SK-N-SH (cell line): ENCODE results near the gene ABHD13.

Experiments
- EZH2phosphoT487 ChIP-seq: fragments of 200-600 bp; sonication (generic); IDR thresholded peaks from 2 replicates; pipeline ENCODE4 v1.6.1; 2017; ENCODE audit warnings: low read depth, mixed run types, mild to moderate bottlenecking, antibody characterized with exemption, moderate library complexity, borderline replicate concordance
- FOXM1 ChIP-seq: IDR thresholded peaks from 2 replicates; pipeline ENCODE4 v1.4.0; 2012; ENCODE audit warnings: low read depth, mild to moderate bottlenecking
- GATA2 ChIP-seq: sonication (generic); formaldehyde crosslinking; IDR thresholded peaks from 2 replicates; pipeline ENCODE4 v1.5.0; 2020; ENCODE audit warnings: mild to moderate bottlenecking, missing genetic modification reagents
- MAX ChIP-seq: IDR thresholded peaks from 2 replicates; pipeline ENCODE4 v1.4.0; 2012; ENCODE audit warnings: low read depth
- REST ChIP-seq: IDR thresholded peaks from 2 replicates; pipeline ENCODE4 v1.6.1; 2012; ENCODE audit warnings: mild to moderate bottlenecking, low read depth, low read length, moderate library complexity

GRCh38 chr13:108215436-108215835, 2.8 kb upstream of the ABHD13 start, which contains the start of gene LIG4:
- TF ChIP-seq REST = no peak
- no peak for TF ChIP-seq GATA2 (CRISPR knock-in tag)
- TF ChIP-seq FOXM1 = no peak
- TF ChIP-seq EZH2phosphoT487 = no peak
- peak; percentile 56; the same call in 1 of the 2 replicates for TF ChIP-seq MAX
